Measurements from ENCODE around the gene STAC3. TPM values are rescaled to one million over a fixed set of nuclear protein-coding genes. Genes with fewer than 3 reads are reported as not detected.

Gene STAC3
- total RNA-seq, 2 donors from 2014 or later = 4.8 to 20.9 TPM

DNA sequence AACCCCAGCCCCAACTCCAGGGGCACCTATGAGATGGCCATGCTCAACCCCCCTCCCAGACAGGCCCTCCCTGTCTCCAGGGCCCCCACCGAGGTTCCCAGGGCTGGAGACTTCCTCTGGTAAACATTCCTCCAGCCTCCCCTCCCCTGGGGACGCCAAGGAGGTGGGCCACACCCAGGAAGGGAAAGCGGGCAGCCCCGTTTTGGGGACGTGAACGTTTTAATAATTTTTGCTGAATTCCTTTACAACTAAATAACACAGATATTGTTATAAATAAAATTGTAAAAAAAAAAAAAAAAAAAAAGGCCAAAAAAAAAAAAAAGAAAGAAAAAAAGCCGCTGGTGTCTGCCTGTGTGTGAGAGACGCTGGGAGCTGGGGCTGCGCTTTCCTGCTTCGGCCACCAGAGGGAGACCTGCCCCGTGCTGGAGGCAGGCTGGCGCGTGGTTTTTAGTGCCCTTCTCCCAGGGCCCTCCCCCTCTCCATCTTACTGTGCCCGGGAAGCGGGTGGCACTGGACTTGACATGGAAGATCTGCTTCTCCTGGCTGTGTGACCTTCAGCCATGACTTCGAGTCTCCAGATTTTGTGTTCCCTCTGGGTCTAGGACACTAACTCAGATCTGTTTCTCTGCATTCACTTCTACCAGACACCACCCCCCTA, 37.8 kb downstream of the STAC3 start:
- no peak overlapping the region for H3K27ac ChIP-seq
- intact Hi-C loops (cut with DNase I) = no loop called here
- H3K9me3 ChIP-seq = no peaks in the 10 kb centered on the region
- 11% methylated on average over 16 of the region's 16 CpGs for WGBS
- TF ChIP-seq POLR2A (IDR thresholded peaks at IDR 0.05) (no peak), CTCF (IDR thresholded peaks at IDR 0.05) (peak; percentile 79 to 95 (median 88)), POLR2AphosphoS5 (IDR thresholded peaks at IDR 0.05) (peak; percentile 64)
- no peak overlapping the region for H3K4me3 ChIP-seq
- peak; percentile 86 for DNase-seq (ENCODE audit: low spot score)
- peaks cover 19% of the 10 kb centered on the region for H3K4me1 ChIP-seq (replicated peaks)
- no peaks in the 10 kb centered on the region for H3K27me3 ChIP-seq (replicated peaks; ENCODE audit: insufficient read depth)
- H3K36me3 ChIP-seq = peaks cover 0 to 5% of the 10 kb centered on the region in 2 donors

DNA sequence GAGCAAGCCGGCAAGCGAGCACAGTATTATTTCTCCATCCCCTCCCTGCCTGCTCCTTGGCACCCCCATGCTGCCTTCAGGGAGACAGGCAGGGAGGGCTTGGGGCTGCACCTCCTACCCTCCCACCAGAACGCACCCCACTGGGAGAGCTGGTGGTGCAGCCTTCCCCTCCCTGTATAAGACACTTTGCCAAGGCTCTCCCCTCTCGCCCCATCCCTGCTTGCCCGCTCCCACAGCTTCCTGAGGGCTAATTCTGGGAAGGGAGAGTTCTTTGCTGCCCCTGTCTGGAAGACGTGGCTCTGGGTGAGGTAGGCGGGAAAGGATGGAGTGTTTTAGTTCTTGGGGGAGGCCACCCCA, 38.3 kb downstream of the STAC3 start:
- peaks cover 16% of the 10 kb centered on the region for H3K4me1 ChIP-seq (replicated peaks)
- 81% methylated on average over 7 of the region's 7 CpGs for WGBS

GRCh38 chr12:57211791-57212700, 38.9 kb downstream of the STAC3 start:
- no peak overlapping the region for H3K27ac ChIP-seq
- DNase-seq (ENCODE audit: low spot score) = no peak
- H3K9me3 ChIP-seq = no peaks in the 10 kb centered on the region
- H3K36me3 ChIP-seq = peaks cover 0 to 5% of the 10 kb centered on the region in 2 donors
- no peak for TF ChIP-seq CTCF (IDR thresholded peaks at IDR 0.05)
- no peak for TF ChIP-seq POLR2A (IDR thresholded peaks at IDR 0.05)
- no peak for TF ChIP-seq POLR2AphosphoS5 (IDR thresholded peaks at IDR 0.05)
- intact Hi-C loops (cut with DNase I) = no loop called here
- 83% methylated on average over 27 of the region's 27 CpGs for WGBS
- H3K4me1 ChIP-seq (replicated peaks) = peaks cover 10% of the 10 kb centered on the region
- no peaks in the 10 kb centered on the region for H3K27me3 ChIP-seq (replicated peaks; ENCODE audit: insufficient read depth)
- no peak overlapping the region for H3K4me3 ChIP-seq

More for the DNA sequence above, 38.3 kb downstream of the STAC3 start:
- intact Hi-C loops (cut with DNase I) = no loop called here
- Histone ChIP-seq H3K4me3 (no peak overlapping the region), H3K27me3 (replicated peaks; ENCODE audit: insufficient read depth) (no peaks in the 10 kb centered on the region), H3K27ac (no peak overlapping the region), H3K36me3 (peaks cover 0 to 5% of the 10 kb centered on the region in 2 donors), H3K9me3 (no peaks in the 10 kb centered on the region)
- DNase-seq (ENCODE audit: low spot score) = no peak
- TF ChIP-seq POLR2AphosphoS5 (IDR thresholded peaks at IDR 0.05) (no peak), CTCF (IDR thresholded peaks at IDR 0.05) (no peak), POLR2A (IDR thresholded peaks at IDR 0.05) (no peak)

GRCh38 chr12:57210926-57211692, 39.9 kb downstream of the STAC3 start:
- Histone ChIP-seq H3K4me3 (no peak overlapping the region), H3K27me3 (replicated peaks; ENCODE audit: insufficient read depth) (no peaks in the 10 kb centered on the region), H3K4me1 (replicated peaks) (peaks cover 8% of the 10 kb centered on the region), H3K9me3 (no peaks in the 10 kb centered on the region), H3K27ac (no peak overlapping the region), H3K36me3 (peaks cover 0 to 5% of the 10 kb centered on the region in 2 donors)
- intact Hi-C loops (cut with DNase I) = no loop called here
- TF ChIP-seq POLR2AphosphoS5 (IDR thresholded peaks at IDR 0.05) (no peak), CTCF (IDR thresholded peaks at IDR 0.05) (no peak), POLR2A (IDR thresholded peaks at IDR 0.05) (no peak)
- WGBS = 84% methylated on average over 15 of the region's 16 CpGs
- DNase-seq (ENCODE audit: low spot score) = no peak

All from prostate gland (tissue), 2 donors.